Peyer's patch (tissue), 4 donors: ENCODE data around the gene NOP53.

Experiments
- POLR2A ChIP-seq, 2 donors: fragments of 450-650 bp; IDR thresholded peaks; one replicate each; pipeline ENCODE4 v1.5.1; 2017; ENCODE audit warnings: antibody characterized with exemption in 2 of 2, mild to moderate bottlenecking in 2 of 2, moderate library complexity in 2 of 2
- TF ChIP-seq, protein P1 (sequence below), 6 experiments: fragments of 450-650 bp in 4 of 6; fragments of 200-600 bp in 2 of 6; sonication (generic) in 1 of 6; IDR thresholded peaks; one replicate each; pipeline ENCODE4 v1.5.1; 2017 to 2019; ENCODE audit warnings: antibody characterized with exemption in 6 of 6, mild to moderate bottlenecking in 3 of 6, moderate library complexity in 1 of 6

- TF ChIP-seq, protein P1, sequence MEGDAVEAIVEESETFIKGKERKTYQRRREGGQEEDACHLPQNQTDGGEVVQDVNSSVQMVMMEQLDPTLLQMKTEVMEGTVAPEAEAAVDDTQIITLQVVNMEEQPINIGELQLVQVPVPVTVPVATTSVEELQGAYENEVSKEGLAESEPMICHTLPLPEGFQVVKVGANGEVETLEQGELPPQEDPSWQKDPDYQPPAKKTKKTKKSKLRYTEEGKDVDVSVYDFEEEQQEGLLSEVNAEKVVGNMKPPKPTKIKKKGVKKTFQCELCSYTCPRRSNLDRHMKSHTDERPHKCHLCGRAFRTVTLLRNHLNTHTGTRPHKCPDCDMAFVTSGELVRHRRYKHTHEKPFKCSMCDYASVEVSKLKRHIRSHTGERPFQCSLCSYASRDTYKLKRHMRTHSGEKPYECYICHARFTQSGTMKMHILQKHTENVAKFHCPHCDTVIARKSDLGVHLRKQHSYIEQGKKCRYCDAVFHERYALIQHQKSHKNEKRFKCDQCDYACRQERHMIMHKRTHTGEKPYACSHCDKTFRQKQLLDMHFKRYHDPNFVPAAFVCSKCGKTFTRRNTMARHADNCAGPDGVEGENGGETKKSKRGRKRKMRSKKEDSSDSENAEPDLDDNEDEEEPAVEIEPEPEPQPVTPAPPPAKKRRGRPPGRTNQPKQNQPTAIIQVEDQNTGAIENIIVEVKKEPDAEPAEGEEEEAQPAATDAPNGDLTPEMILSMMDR (IDR thresholded peaks at IDR 0.05): no peak
- no peak for TF ChIP-seq POLR2A (IDR thresholded peaks at IDR 0.05)
Measured at GRCh38 chr19:47698631-47699359, 46.6 kb upstream of the NOP53 start.
